Measurements from ENCODE around the gene TPP1. TPM values are rescaled to one million over a fixed set of nuclear protein-coding genes. Genes with fewer than 3 reads are reported as not detected.

Gene TPP1
- total and polyA plus RNA-seq, 10 of the 15 experiments (the other 5 are each of a cell fraction or from before 2014, with no cell fraction given): 7.5 to 64.6 (median 38.3) TPM

- H3K4me1 ChIP-seq (ENCODE audit: control insufficient read depth, insufficient read depth, low read length): no peaks in the 10 kb centered on the region
Measured at GRCh38 chr11:6658647-6659046, 39.4 kb upstream of the TPP1 start.

More at GRCh38 chr11:6658647-6659046, 39.4 kb upstream of the TPP1 start:
- H3K4me2 ChIP-seq (ENCODE audit: control insufficient read depth, insufficient read depth): no peak overlapping the region
- peaks cover 4% of the 10 kb centered on the region in 2 experiments for H3K27me3 ChIP-seq (replicated peaks in 1 of 2; ENCODE audit: control insufficient read depth in 2 of 2, insufficient read depth in 2 of 2, low read length in 1 of 2)
- H3K9ac ChIP-seq (ENCODE audit: control insufficient read depth, insufficient read depth, low read length): no peak overlapping the region
- CTCF ChIA-PET: interaction anchor here (0.6 to 4.5 kb wide), 4 partner anchors 9 to 234 kb away, joined by 3 to 22 read pairs (median 6); partner anchors contain the start of gene TAF10
- TF ChIP-seq, protein P1, sequence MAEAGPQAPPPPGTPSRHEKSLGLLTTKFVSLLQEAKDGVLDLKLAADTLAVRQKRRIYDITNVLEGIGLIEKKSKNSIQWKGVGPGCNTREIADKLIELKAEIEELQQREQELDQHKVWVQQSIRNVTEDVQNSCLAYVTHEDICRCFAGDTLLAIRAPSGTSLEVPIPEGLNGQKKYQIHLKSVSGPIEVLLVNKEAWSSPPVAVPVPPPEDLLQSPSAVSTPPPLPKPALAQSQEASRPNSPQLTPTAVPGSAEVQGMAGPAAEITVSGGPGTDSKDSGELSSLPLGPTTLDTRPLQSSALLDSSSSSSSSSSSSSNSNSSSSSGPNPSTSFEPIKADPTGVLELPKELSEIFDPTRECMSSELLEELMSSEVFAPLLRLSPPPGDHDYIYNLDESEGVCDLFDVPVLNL (IDR thresholded peaks at IDR 0.05; ENCODE audit: low read depth, low read length): no peak
- no peak for TF ChIP-seq RFX5 (IDR thresholded peaks at IDR 0.05; ENCODE audit: low read depth, low read length)
- TF ChIP-seq TAF1 (IDR thresholded peaks at IDR 0.05; ENCODE audit: borderline replicate concordance, low read depth, low read length): no peak
- no peak for TF ChIP-seq STAT3 (IDR thresholded peaks at IDR 0.05; ENCODE audit: low read depth, low read length)
- no peak for TF ChIP-seq MLLT1 (IDR thresholded peaks at IDR 0.05)
- TF ChIP-seq CREB1 (IDR thresholded peaks at IDR 0.05; ENCODE audit: low read depth): no peak
- no peak for TF ChIP-seq BACH1 (IDR thresholded peaks at IDR 0.05; ENCODE audit: borderline replicate concordance)
- TF ChIP-seq, protein P2, sequence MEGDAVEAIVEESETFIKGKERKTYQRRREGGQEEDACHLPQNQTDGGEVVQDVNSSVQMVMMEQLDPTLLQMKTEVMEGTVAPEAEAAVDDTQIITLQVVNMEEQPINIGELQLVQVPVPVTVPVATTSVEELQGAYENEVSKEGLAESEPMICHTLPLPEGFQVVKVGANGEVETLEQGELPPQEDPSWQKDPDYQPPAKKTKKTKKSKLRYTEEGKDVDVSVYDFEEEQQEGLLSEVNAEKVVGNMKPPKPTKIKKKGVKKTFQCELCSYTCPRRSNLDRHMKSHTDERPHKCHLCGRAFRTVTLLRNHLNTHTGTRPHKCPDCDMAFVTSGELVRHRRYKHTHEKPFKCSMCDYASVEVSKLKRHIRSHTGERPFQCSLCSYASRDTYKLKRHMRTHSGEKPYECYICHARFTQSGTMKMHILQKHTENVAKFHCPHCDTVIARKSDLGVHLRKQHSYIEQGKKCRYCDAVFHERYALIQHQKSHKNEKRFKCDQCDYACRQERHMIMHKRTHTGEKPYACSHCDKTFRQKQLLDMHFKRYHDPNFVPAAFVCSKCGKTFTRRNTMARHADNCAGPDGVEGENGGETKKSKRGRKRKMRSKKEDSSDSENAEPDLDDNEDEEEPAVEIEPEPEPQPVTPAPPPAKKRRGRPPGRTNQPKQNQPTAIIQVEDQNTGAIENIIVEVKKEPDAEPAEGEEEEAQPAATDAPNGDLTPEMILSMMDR (IDR thresholded peaks at IDR 0.05 in 2 of 3, conservative IDR thresholded peaks at IDR 0.05 in 1 of 3; ENCODE audit: control insufficient read depth in 2 of 3, extremely low read depth in 1 of 3, insufficient read depth in 1 of 3, low read depth in 3 of 3, low read length in 3 of 3): no peak
- TF ChIP-seq NFXL1 (IDR thresholded peaks at IDR 0.05; ENCODE audit: borderline replicate concordance): no peak
- SMC1A ChIA-PET (ENCODE audit: uncharacterized antibody, unreplicated experiment): interaction anchor here (0.7 to 1.9 kb wide), 3 partner anchors 9 to 140 kb away, joined by 3 to 12 read pairs (median 3); no protein-coding TSS in a partner anchor
- no peaks in the 10 kb centered on the region for H3K36me3 ChIP-seq (ENCODE audit: control insufficient read depth in 2 of 2, insufficient read depth in 2 of 2, low read length in 1 of 2)
- intact Hi-C loops (cut with micrococcal nuclease; ENCODE audit: unreplicated experiment): no loop called here
- no peak overlapping the region for H3K4me3 ChIP-seq
- POLR2A ChIA-PET: interaction anchor here (1.3 kb wide), 1 partner anchor 40 kb away, joined by 4 read pairs; the partner anchor contains the start of gene TPP1
- H3K9me3 ChIP-seq (replicated peaks; ENCODE audit: control insufficient read depth, insufficient read depth, low read length): no peaks in the 10 kb centered on the region
- in situ Hi-C loops (cut with MboI): no loop called here
- no peaks in the 10 kb centered on the region for H4K20me1 ChIP-seq (ENCODE audit: control insufficient read depth, insufficient read depth)
- H2AFZ ChIP-seq (ENCODE audit: control insufficient read depth, low read depth, low read length): no peak overlapping the region
- FAIRE-seq: no peak
- no peaks in the 10 kb centered on the region for H3K79me2 ChIP-seq (ENCODE audit: control insufficient read depth, insufficient read depth, low read length)
- RAD21 ChIA-PET (ENCODE audit: unreplicated experiment): interaction anchor here (1.7 kb wide), 1 partner anchor 127 kb away, joined by 4 read pairs; no protein-coding TSS in a partner anchor
- ATAC-seq: no peak
- no TSS peak for BruUV-seq (replicated peaks)
- H3K27ac ChIP-seq (ENCODE audit: control insufficient read depth, insufficient read depth): no peak overlapping the region
- no peak for DNase-seq (ENCODE audit: low read depth, low spot score)

Measured in GM12878 (cell line).